ENCODE measurements around the gene STIM1. TPM values are rescaled to one million over a fixed set of nuclear protein-coding genes. Genes with fewer than 3 reads are reported as not detected.

The STIM1 gene
- total RNA-seq, 1 experiment from 2014 or later: 15.2 TPM

GRCh38 chr11:4035985-4036384 is 180.5 kb downstream of the STIM1 start:
- Mint-ChIP-seq H3K27me3 (ENCODE audit: low read depth) (no peaks in the 10 kb centered on the region; the same call in 1 of the 2 replicates), H3K4me1 (no peaks in the 10 kb centered on the region), H3K4me3 (no peak overlapping the region), H3K27ac (no peak overlapping the region), H3K36me3 (ENCODE audit: insufficient read depth in 1 of 3, low read depth in 3 of 3) (peaks cover 3 to 8% (median 4%) of the 10 kb centered on the region in 3 experiments), H3K9me3 (peaks cover 22 to 28% of the 10 kb centered on the region in 2 experiments)
- H3K14ac ChIP-seq (ENCODE audit: insufficient read depth, low read length): no peak overlapping the region
- H3T11ph ChIP-seq (ENCODE audit: low read length): no peak overlapping the region
- H4K8ac ChIP-seq (replicated peaks; ENCODE audit: insufficient read length, low read depth, low read length): no peak overlapping the region
- no peaks in the 10 kb centered on the region for H4K20me1 ChIP-seq (ENCODE audit: control insufficient read depth, insufficient read depth, insufficient read length)
- no peak overlapping the region for H2BK120ac ChIP-seq (ENCODE audit: low read depth, low read length, poor library complexity, severe bottlenecking)
- no peak overlapping the region for H3K18ac ChIP-seq (ENCODE audit: insufficient read length, low read depth, low read length)
- no peak overlapping the region for H3K23ac ChIP-seq (ENCODE audit: insufficient read length, low read depth, low read length)
- no peak overlapping the region for H3K4me2 ChIP-seq (ENCODE audit: insufficient read depth, insufficient read length, low read length)
- no peaks in the 10 kb centered on the region for H3K23me2 ChIP-seq (ENCODE audit: insufficient read length, low read depth, low read length, poor library complexity, severe bottlenecking)
- no peak overlapping the region for H3K56ac ChIP-seq (ENCODE audit: insufficient read length, low read depth, low read length)
- DNase-seq: no peak
- no peak overlapping the region for H3K27ac ChIP-seq (ENCODE audit: insufficient read length, low read depth, low read length)
- no peak for TF ChIP-seq CTCF (conservative IDR thresholded peaks at IDR 0.05)
- no peak overlapping the region for H2BK20ac ChIP-seq (ENCODE audit: low read depth, low read length, poor library complexity, severe bottlenecking)
- H3K4me1 ChIP-seq (ENCODE audit: insufficient read depth, low read length): no peaks in the 10 kb centered on the region
- no peaks in the 10 kb centered on the region for H3K9me3 ChIP-seq (ENCODE audit: control insufficient read depth, low read depth, low read length)
- no peak overlapping the region for H2AK5ac ChIP-seq (ENCODE audit: insufficient read length, low read length)
- H2BK5ac ChIP-seq (ENCODE audit: insufficient read length, low read length): no peak overlapping the region
- no peak overlapping the region for H4K5ac ChIP-seq (ENCODE audit: insufficient read length, low read depth, low read length)
- H4K91ac ChIP-seq (ENCODE audit: insufficient read length, low read depth, low read length): no peak overlapping the region
- H2BK12ac ChIP-seq (ENCODE audit: insufficient read length, low read depth, low read length): no peak overlapping the region
- no peaks in the 10 kb centered on the region for H3K27me3 ChIP-seq (ENCODE audit: insufficient read depth, low read length)
- no peak overlapping the region for H2AFZ ChIP-seq (ENCODE audit: low read length)
- WGBS (ENCODE audit: extremely low coverage, insufficient read length, low lambda C conversion rate): no CpG with 5 or more reads among the region's 4 CpGs
- H3K79me2 ChIP-seq (ENCODE audit: insufficient read depth, low read length): no peaks in the 10 kb centered on the region
- H3K4ac ChIP-seq (ENCODE audit: low read depth, low read length): no peak overlapping the region
- H3K9ac ChIP-seq (ENCODE audit: extremely low read depth, insufficient read length, low read length): no peak overlapping the region
- H3K79me1 ChIP-seq (ENCODE audit: insufficient read depth, low read depth, low read length, poor library complexity, severe bottlenecking): no peaks in the 10 kb centered on the region
- no peak overlapping the region for H2BK15ac ChIP-seq (ENCODE audit: low read depth, low read length)

All from H9 (cell line).